ENCODE results near the gene PRKAG2.

GRCh38 chr7:151590850-151591771, 285.8 kb downstream of the PRKAG2 start:
- TF ChIP-seq GATA3 (IDR thresholded peaks at IDR 0.05; ENCODE audit: low read depth, low read length) (no peak), GATA2 (IDR thresholded peaks at IDR 0.05; ENCODE audit: low read depth, low read length) (no peak)

Data from SH-SY5Y (cell line).